ENCODE data around the gene ATP5F1E.
"Not testable (repeated sequence)": the region's sequence is repeated elsewhere in the genome, so short reads cannot be mapped to it uniquely, and the experiment has no call there.

The ATP5F1E gene

GRCh38 chr20:58985656-58986055 is 46.5 kb downstream of the ATP5F1E start:
- peaks cover 39% of the 10 kb centered on the region for H3K36me3 ChIP-seq (ENCODE audit: insufficient read depth, low read length)
- no peaks in the 10 kb centered on the region for H3K27me3 ChIP-seq (ENCODE audit: control insufficient read depth, insufficient read depth, low read length)
- no peak overlapping the region for H3K4me2 ChIP-seq (ENCODE audit: low read length)
- H3K9ac ChIP-seq (ENCODE audit: low read depth, low read length) = no peak overlapping the region
- H3K4me3 ChIP-seq (ENCODE audit: low read length) = no peak overlapping the region
- peaks cover 6% of the 10 kb centered on the region for H3K4me1 ChIP-seq (ENCODE audit: control insufficient read depth, insufficient read depth, low read length)
- no peaks in the 10 kb centered on the region for H3K9me3 ChIP-seq (replicated peaks; ENCODE audit: low read length)

DNA sequence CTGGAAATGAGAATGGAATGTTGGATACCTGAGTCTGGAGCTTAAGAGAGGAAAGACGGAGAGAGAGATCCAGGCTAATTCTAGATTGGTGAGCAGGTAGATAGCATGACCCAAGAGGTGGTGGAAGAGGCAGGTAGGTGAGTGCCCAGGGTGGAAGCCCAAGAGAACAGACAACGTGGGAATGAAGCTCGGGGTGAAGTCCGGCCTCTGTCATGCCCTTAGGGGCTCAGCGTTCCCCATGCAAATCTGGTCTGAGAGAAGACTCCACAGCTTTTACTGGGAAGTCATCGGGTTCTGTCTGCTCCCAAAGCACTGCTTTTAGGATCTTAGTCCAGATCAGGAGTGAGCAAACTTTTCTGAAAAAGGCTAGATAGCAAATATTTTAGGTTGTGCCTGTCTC is 47.4 kb downstream of the ATP5F1E start:
- Histone ChIP-seq H3K4me3 (ENCODE audit: low read length) (no peak overlapping the region), H3K27me3 (ENCODE audit: control insufficient read depth, insufficient read depth, low read length) (no peaks in the 10 kb centered on the region), H3K4me2 (ENCODE audit: low read length) (no peak overlapping the region), H3K4me1 (ENCODE audit: control insufficient read depth, insufficient read depth, low read length) (peaks cover 6% of the 10 kb centered on the region), H3K9me3 (replicated peaks; ENCODE audit: low read length) (no peaks in the 10 kb centered on the region), H3K36me3 (ENCODE audit: insufficient read depth, low read length) (peaks cover 33% of the 10 kb centered on the region), H3K9ac (ENCODE audit: low read depth, low read length) (no peak overlapping the region)

DNA sequence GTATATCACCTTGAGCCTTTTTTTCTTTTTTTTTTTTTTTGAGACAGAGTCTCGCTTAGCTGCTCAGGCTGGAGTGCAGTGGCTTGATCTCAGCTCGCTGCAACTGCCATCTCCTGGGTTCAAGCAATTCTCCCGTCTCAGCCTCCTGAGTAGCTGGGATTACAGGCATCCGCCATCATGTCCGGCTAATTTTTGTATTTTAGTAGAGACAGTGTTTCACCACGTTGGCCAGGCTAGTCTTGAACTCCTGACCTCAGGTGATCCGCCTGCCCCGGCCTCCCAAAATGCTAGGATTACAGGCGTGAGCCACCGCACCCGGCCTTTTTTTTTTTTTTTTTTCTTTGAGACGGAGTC is 49.0 kb downstream of the ATP5F1E start:
- H3K9me3 ChIP-seq (replicated peaks; ENCODE audit: low read length); H3K27me3 ChIP-seq (ENCODE audit: control insufficient read depth, insufficient read depth, low read length); H3K4me3 ChIP-seq (ENCODE audit: low read length); H3K4me1 ChIP-seq (ENCODE audit: control insufficient read depth, insufficient read depth, low read length); H3K9ac ChIP-seq (ENCODE audit: low read depth, low read length); H3K4me2 ChIP-seq (ENCODE audit: low read length): not testable (repeated sequence)
- H3K36me3 ChIP-seq (ENCODE audit: insufficient read depth, low read length) = peaks cover 17% of the 10 kb centered on the region

- Histone ChIP-seq H3K9me3 (replicated peaks; ENCODE audit: low read length) (no peaks in the 10 kb centered on the region), H3K4me3 (ENCODE audit: low read length) (peak overlapping the region; percentile 80), H3K9ac (ENCODE audit: low read depth, low read length) (peak overlapping the region; percentile 87), H3K4me1 (ENCODE audit: control insufficient read depth, insufficient read depth, low read length) (peaks cover 6% of the 10 kb centered on the region), H3K4me2 (ENCODE audit: low read length) (peak overlapping the region; percentile 93), H3K27me3 (ENCODE audit: control insufficient read depth, insufficient read depth, low read length) (peaks cover 4% of the 10 kb centered on the region), H3K36me3 (ENCODE audit: insufficient read depth, low read length) (peaks cover 11% of the 10 kb centered on the region)
Observed at GRCh38 chr20:58982406-58983114, 49.6 kb downstream of the ATP5F1E start.

GRCh38 chr20:58981628-58982364 is 50.3 kb downstream of the ATP5F1E start:
- peak overlapping the region; percentile 80 for H3K4me3 ChIP-seq (ENCODE audit: low read length)

GRCh38 chr20:58980711-58981627 is 51.2 kb downstream of the ATP5F1E start, which contains the start of gene NELFCD:
NELFCD (plus strand) TSS chr20:58981256; CDS start chr20:58981310, 54 bp downstream.
- Histone ChIP-seq H3K9ac (ENCODE audit: low read depth, low read length) (peak within 1 kb of the TSS; percentile 87), H3K27me3 (ENCODE audit: control insufficient read depth, insufficient read depth, low read length) (peaks cover 4% of the 10 kb centered on the region), H3K36me3 (ENCODE audit: insufficient read depth, low read length) (no peaks in the 10 kb centered on the region), H3K9me3 (replicated peaks; ENCODE audit: low read length) (no peaks in the 10 kb centered on the region), H3K4me3 (ENCODE audit: low read length) (peak within 1 kb of the TSS; percentile 80), H3K4me2 (ENCODE audit: low read length) (peak within 1 kb of the TSS; percentile 93), H3K4me1 (ENCODE audit: control insufficient read depth, insufficient read depth, low read length) (peaks cover 6% of the 10 kb centered on the region)

More at GRCh38 chr20:58981628-58982364, 50.3 kb downstream of the ATP5F1E start:
- no peaks in the 10 kb centered on the region for H3K9me3 ChIP-seq (replicated peaks; ENCODE audit: low read length)
- peaks cover 4% of the 10 kb centered on the region for H3K27me3 ChIP-seq (ENCODE audit: control insufficient read depth, insufficient read depth, low read length)
- H3K9ac ChIP-seq (ENCODE audit: low read depth, low read length) = peak overlapping the region; percentile 87
- H3K4me2 ChIP-seq (ENCODE audit: low read length) = peak overlapping the region; percentile 93
- peaks cover 5% of the 10 kb centered on the region for H3K36me3 ChIP-seq (ENCODE audit: insufficient read depth, low read length)
- H3K4me1 ChIP-seq (ENCODE audit: control insufficient read depth, insufficient read depth, low read length) = peaks cover 6% of the 10 kb centered on the region

DNA sequence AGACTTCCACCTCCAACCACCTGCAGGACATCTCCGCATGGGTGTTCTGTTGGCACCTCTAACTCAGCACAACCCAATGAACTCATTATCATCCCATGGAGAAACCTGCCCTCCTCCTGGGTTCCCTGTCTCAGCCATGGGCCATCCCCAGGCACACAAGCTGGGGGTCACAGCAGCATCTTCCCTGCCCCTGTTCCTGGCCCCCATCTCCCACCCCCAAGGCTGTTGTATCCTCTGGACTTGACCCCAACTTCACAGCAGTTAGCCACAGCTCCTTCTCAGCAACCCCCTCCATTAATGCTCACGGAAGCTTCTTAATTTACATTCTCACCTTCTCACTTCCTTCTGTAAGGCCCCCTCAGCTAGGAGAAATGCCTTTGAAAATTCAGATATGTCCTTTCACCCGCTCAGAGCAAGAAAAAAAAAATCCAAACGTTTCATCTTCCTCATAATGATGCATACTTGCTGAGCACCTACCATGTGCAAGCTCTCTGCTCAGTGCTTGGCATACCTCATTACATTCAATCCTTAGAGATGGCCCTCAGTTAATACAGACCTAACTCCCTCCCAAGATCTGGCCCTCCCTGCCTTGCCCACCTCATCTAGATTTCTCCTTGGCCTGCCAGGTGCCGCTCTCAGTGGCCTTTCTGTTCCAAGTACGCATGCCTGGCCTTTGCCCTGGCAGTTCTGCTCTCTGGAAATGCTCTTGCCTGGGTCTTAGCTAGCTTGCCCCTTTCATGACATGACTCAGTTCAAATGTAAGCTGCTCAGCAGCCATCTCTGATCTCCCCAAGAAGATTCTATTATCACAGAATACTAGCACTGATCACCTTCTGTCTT is 53.6 kb downstream of the ATP5F1E start:
- Histone ChIP-seq H3K4me3 (ENCODE audit: low read length) (no peak overlapping the region), H3K4me1 (ENCODE audit: control insufficient read depth, insufficient read depth, low read length) (peaks cover 6% of the 10 kb centered on the region), H3K9me3 (replicated peaks; ENCODE audit: low read length) (no peaks in the 10 kb centered on the region), H3K27me3 (ENCODE audit: control insufficient read depth, insufficient read depth, low read length) (peaks cover 4% of the 10 kb centered on the region), H3K4me2 (ENCODE audit: low read length) (no peak overlapping the region), H3K9ac (ENCODE audit: low read depth, low read length) (no peak overlapping the region), H3K36me3 (ENCODE audit: insufficient read depth, low read length) (no peaks in the 10 kb centered on the region)

GRCh38 chr20:58976061-58976730 is 55.9 kb downstream of the ATP5F1E start:
- Histone ChIP-seq H3K9me3 (replicated peaks; ENCODE audit: low read length) (no peaks in the 10 kb centered on the region), H3K4me3 (ENCODE audit: low read length) (no peak overlapping the region), H3K36me3 (ENCODE audit: insufficient read depth, low read length) (no peaks in the 10 kb centered on the region), H3K4me1 (ENCODE audit: control insufficient read depth, insufficient read depth, low read length) (no peaks in the 10 kb centered on the region), H3K4me2 (ENCODE audit: low read length) (no peak overlapping the region), H3K9ac (ENCODE audit: low read depth, low read length) (no peak overlapping the region), H3K27me3 (ENCODE audit: control insufficient read depth, insufficient read depth, low read length) (peaks cover 9% of the 10 kb centered on the region)
